GM18507 (cell line): ENCODE data around the gene PPP1R13B.

Source experiments
- DNase-seq: peaks from one replicate; pipeline ENCODE4 v3.0.0; 2011; ENCODE audit warnings: low read depth; ENCODE audit not compliant: insufficient read length; ENCODE audit errors: extremely low spot score
- FAIRE-seq: peaks from 2 replicates; lab custom pipeline; 2011; peaks lifted over from hg19 to GRCh38; lab: Jason Lieb, UNC

PPP1R13B gene

GRCh38 chr14:103736546-103737431 is 110.6 kb downstream of the PPP1R13B start:
- no peak for FAIRE-seq
- DNase-seq, result no peak

- DNase-seq (no peak), FAIRE-seq (no peak)
Measured at GRCh38 chr14:103735815-103736545, 111.4 kb downstream of the PPP1R13B start.

GRCh38 chr14:103735439-103735814 is 111.9 kb downstream of the PPP1R13B start:
- DNase-seq (no peak), FAIRE-seq (no peak)

GRCh38 chr14:103735022-103735421 is 112.4 kb downstream of the PPP1R13B start:
- no peak for DNase-seq
- no peak for FAIRE-seq

- no peak for FAIRE-seq
- no peak for DNase-seq
Measured at GRCh38 chr14:103734081-103734888, 113.1 kb downstream of the PPP1R13B start.

- DNase-seq (no peak), FAIRE-seq (no peak)
Measured at GRCh38 chr14:103733651-103734050, 113.7 kb downstream of the PPP1R13B start.

- FAIRE-seq, result no peak
- DNase-seq, result no peak
Measured at GRCh38 chr14:103732868-103733620, 114.3 kb downstream of the PPP1R13B start.

GRCh38 chr14:103731916-103732867 is 115.2 kb downstream of the PPP1R13B start:
- DNase-seq, result no peak
- no peak for FAIRE-seq

- DNase-seq (no peak), FAIRE-seq (no peak)
Measured at GRCh38 chr14:103731481-103731880, 115.9 kb downstream of the PPP1R13B start.

GRCh38 chr14:103730490-103731035 is 116.8 kb downstream of the PPP1R13B start:
- DNase-seq (no peak), FAIRE-seq (no peak)

- no peak for FAIRE-seq
- DNase-seq, result no peak
Measured at GRCh38 chr14:103729496-103730448, 117.6 kb downstream of the PPP1R13B start.

GRCh38 chr14:103728721-103729120 is 118.7 kb downstream of the PPP1R13B start:
- FAIRE-seq, result no peak
- DNase-seq, result no peak

GRCh38 chr14:103728141-103728540 is 119.2 kb downstream of the PPP1R13B start:
- FAIRE-seq, result no peak
- no peak for DNase-seq

GRCh38 chr14:103727313-103727980 is 119.9 kb downstream of the PPP1R13B start:
- DNase-seq (no peak), FAIRE-seq (no peak)

- no peak for FAIRE-seq
- DNase-seq, result no peak
Measured at GRCh38 chr14:103726474-103726873, 120.9 kb downstream of the PPP1R13B start.

GRCh38 chr14:103725739-103726395 is 121.5 kb downstream of the PPP1R13B start:
- FAIRE-seq, result no peak

More at GRCh38 chr14:103725739-103726395, 121.5 kb downstream of the PPP1R13B start:
- DNase-seq, result no peak
